ENCODE data around the gene CYP2D6. TPM values are rescaled to one million over a fixed set of nuclear protein-coding genes. Genes with fewer than 3 reads are reported as not detected.

CYP2D6 gene
- total RNA-seq, 1 experiment from 2014 or later = 1.7 TPM

DNA sequence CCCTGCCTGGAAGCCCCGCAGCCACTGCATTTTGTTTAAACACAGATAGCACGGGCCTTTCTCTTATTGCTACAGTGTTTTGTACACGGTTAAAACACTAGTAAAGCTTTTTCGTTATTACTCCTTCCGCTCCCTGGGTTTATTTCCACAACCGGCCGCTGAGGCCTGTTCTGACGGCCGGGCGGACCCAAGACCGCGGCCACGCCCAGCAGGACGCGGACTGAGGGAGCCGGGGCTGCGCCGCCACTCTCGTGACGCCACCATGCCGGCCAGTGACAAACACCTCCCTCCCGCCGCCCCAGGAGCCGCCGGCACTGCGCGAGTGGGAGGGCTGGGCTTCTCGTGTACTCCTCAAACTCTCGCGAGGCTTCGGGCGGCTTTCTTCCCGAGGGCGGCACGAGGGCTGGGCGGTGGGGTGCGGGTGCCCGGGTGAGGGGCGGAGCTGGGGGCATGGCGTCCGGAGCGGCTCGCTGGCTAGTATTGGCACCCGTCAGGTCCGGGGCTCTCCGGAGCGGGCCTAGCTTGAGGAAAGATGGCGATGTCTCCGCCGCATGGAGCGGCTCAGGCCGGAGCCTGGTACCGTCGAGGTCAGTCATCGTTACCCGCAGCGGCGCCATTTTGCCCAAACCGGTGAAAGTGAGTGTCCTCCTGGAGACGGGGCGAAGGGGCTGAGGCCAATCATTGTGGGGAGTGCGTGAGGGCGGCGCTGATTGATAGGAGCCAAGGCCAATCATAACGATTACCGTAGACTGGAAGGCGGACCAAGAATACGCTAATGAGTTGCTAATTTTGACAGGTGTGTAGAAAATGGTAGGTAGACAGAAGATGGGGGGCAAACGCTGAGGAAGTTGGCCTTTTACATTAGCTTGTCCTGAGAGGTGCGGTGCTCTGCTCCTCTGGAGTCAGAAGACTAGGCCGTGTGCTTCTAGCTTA, 51.0 kb downstream of the CYP2D6 start, which contains the start of gene SMDT1 (continued):
- TF ChIP-seq ESRRA (CRISPR knock-in tag; IDR thresholded peaks at IDR 0.05; ENCODE audit: borderline replicate concordance) (no peak), SP1 (CRISPR knock-in tag; conservative IDR thresholded peaks at IDR 0.05) (peak; percentile 85), JUN (CRISPR knock-in tag; IDR thresholded peaks at IDR 0.05) (no peak), ERG (CRISPR knock-in tag; IDR thresholded peaks at IDR 0.05) (0 out of 2 replicates have a peak, but pooled peaks have one; percentile 37), TEAD1 (CRISPR knock-in tag; IDR thresholded peaks at IDR 0.05) (no peak; the same call in 1 of the 2 replicates), OVOL2 (CRISPR knock-in tag; IDR thresholded peaks at IDR 0.05; ENCODE audit: borderline replicate concordance) (no peak), ZNF416 (CRISPR knock-in tag; IDR thresholded peaks at IDR 0.05) (no peak), ATF3 (CRISPR knock-in tag; conservative IDR thresholded peaks at IDR 0.05) (peak; percentile 76; the same call in 1 of the 2 replicates), FOXK1 (CRISPR knock-in tag; IDR thresholded peaks at IDR 0.05) (0 out of 2 replicates have a peak, but pooled peaks have one; percentile 18), ZNF232 (CRISPR knock-in tag; IDR thresholded peaks at IDR 0.05) (no peak; the same call in 1 of the 2 replicates), ATF1 (CRISPR knock-in tag; IDR thresholded peaks at IDR 0.05) (no peak; the same call in 1 of the 2 replicates), ZNF263 (CRISPR knock-in tag; IDR thresholded peaks at IDR 0.05; ENCODE audit: low read depth) (0 out of 2 replicates have a peak, but pooled peaks have one; percentile 39), HMGA2 (CRISPR knock-in tag; IDR thresholded peaks at IDR 0.05) (no peak), MYBL2 (CRISPR knock-in tag; IDR thresholded peaks at IDR 0.05) (peak; percentile 81; the same call in 1 of the 2 replicates), ARID4B (CRISPR knock-in tag; IDR thresholded peaks at IDR 0.05; ENCODE audit: borderline replicate concordance) (peak; percentile 91), JAZF1 (CRISPR knock-in tag; IDR thresholded peaks at IDR 0.05) (no peak), ZNF532 (CRISPR knock-in tag; IDR thresholded peaks at IDR 0.05; ENCODE audit: borderline replicate concordance) (no peak), NFYB (CRISPR knock-in tag; conservative IDR thresholded peaks at IDR 0.05; ENCODE audit: low read depth) (peak; percentile 92)
- TF ChIP-seq, protein P1, sequence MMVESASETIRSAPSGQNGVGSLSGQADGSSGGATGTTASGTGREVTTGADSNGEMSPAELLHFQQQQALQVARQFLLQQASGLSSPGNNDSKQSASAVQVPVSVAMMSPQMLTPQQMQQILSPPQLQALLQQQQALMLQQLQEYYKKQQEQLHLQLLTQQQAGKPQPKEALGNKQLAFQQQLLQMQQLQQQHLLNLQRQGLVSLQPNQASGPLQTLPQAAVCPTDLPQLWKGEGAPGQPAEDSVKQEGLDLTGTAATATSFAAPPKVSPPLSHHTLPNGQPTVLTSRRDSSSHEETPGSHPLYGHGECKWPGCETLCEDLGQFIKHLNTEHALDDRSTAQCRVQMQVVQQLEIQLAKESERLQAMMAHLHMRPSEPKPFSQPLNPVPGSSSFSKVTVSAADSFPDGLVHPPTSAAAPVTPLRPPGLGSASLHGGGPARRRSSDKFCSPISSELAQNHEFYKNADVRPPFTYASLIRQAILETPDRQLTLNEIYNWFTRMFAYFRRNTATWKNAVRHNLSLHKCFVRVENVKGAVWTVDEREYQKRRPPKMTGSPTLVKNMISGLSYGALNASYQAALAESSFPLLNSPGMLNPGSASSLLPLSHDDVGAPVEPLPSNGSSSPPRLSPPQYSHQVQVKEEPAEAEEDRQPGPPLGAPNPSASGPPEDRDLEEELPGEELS (CRISPR knock-in tag; IDR thresholded peaks at IDR 0.05) = peak; percentile 74; the same call in 1 of the 2 replicates
- TF ChIP-seq, protein P2, sequence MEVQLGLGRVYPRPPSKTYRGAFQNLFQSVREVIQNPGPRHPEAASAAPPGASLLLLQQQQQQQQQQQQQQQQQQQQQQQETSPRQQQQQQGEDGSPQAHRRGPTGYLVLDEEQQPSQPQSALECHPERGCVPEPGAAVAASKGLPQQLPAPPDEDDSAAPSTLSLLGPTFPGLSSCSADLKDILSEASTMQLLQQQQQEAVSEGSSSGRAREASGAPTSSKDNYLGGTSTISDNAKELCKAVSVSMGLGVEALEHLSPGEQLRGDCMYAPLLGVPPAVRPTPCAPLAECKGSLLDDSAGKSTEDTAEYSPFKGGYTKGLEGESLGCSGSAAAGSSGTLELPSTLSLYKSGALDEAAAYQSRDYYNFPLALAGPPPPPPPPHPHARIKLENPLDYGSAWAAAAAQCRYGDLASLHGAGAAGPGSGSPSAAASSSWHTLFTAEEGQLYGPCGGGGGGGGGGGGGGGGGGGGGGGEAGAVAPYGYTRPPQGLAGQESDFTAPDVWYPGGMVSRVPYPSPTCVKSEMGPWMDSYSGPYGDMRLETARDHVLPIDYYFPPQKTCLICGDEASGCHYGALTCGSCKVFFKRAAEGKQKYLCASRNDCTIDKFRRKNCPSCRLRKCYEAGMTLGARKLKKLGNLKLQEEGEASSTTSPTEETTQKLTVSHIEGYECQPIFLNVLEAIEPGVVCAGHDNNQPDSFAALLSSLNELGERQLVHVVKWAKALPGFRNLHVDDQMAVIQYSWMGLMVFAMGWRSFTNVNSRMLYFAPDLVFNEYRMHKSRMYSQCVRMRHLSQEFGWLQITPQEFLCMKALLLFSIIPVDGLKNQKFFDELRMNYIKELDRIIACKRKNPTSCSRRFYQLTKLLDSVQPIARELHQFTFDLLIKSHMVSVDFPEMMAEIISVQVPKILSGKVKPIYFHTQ (CRISPR knock-in tag; IDR thresholded peaks at IDR 0.05) = no peak
